ENCODE measurements around the gene ZNF18. TPM values are rescaled to one million over a fixed set of nuclear protein-coding genes. Genes with fewer than 3 reads are reported as not detected.

Gene ZNF18
- total and polyA plus RNA-seq, 2 donors (not counting 3 experiments of a cell fraction or from before 2014, with no cell fraction given), result 2.3 to 5.8 TPM

GRCh38 chr17:12035673-12036072 is 38.4 kb upstream of the ZNF18 start:
- no peak for FAIRE-seq

More at GRCh38 chr17:12035673-12036072, 38.4 kb upstream of the ZNF18 start:
- dilution Hi-C loops (cut with MboI; ENCODE audit: extremely low pct_ligation_motif_present, low sequenced_read_pairs), result no loop called here
- no peak for DNase-seq (ENCODE audit: low read depth, low spot score)
- H3K9me1 ChIP-seq (replicated peaks; ENCODE audit: control insufficient read depth, extremely low read depth, insufficient read depth, low read length), result no peaks in the 10 kb centered on the region
- TF ChIP-seq CTCF (IDR thresholded peaks at IDR 0.05; ENCODE audit: extremely low read depth in 1 of 2, insufficient read depth in 1 of 2, low read depth in 1 of 2, low read length in 2 of 2) (no peak), MAX (IDR thresholded peaks at IDR 0.05; ENCODE audit: insufficient read depth, insufficient read length) (no peak), MYC (IDR thresholded peaks at IDR 0.05; ENCODE audit: low read depth, low read length) (no peak), JUN (IDR thresholded peaks at IDR 0.05; ENCODE audit: borderline replicate concordance, insufficient read depth, insufficient read length, low read depth) (no peak), EZH2 (IDR thresholded peaks at IDR 0.05; ENCODE audit: borderline replicate concordance, low read depth, low read length, severe bottlenecking) (no peak), FOS (IDR thresholded peaks at IDR 0.05; ENCODE audit: borderline replicate concordance, insufficient read depth, low read length) (no peak), GATA2 (IDR thresholded peaks at IDR 0.05; ENCODE audit: insufficient read depth, insufficient read length, low read depth, low read length) (no peak), POLR2A (IDR thresholded peaks at IDR 0.05; ENCODE audit: low read depth, low read length) (no peak), POLR2AphosphoS5 (IDR thresholded peaks at IDR 0.05; ENCODE audit: insufficient read depth, low read depth, low read length) (no peak)
- H3K27ac ChIP-seq (ENCODE audit: insufficient read depth, low read depth, low read length), result no peak overlapping the region
- intact Hi-C loops (cut with micrococcal nuclease), result no loop called here
- H3K27me3 ChIP-seq (ENCODE audit: control insufficient read depth in 2 of 2, insufficient read depth in 2 of 2, low read length in 2 of 2), result no peaks in the 10 kb centered on the region
- no TSS peak for BruUV-seq (replicated peaks)
- ChIA-PET POLR2A (interaction anchor here (1.2 kb wide), 1 partner anchor 38 kb away, joined by 3 read pairs; the partner anchor contains the start of gene ZNF18), CTCF (no interaction called here)
- H3K36me3 ChIP-seq (ENCODE audit: control insufficient read depth in 2 of 2, extremely low read depth in 1 of 2, insufficient read depth in 2 of 2, low read length in 2 of 2), result no peaks in the 10 kb centered on the region
- no peak overlapping the region for H2AFZ ChIP-seq (ENCODE audit: low read depth, low read length)
- H3K4me3 ChIP-seq (replicated peaks in 1 of 3; ENCODE audit: insufficient read depth in 1 of 3, low read depth in 1 of 3, low read length in 3 of 3), result no peak overlapping the region
- peaks cover 3% of the 10 kb centered on the region for H4K20me1 ChIP-seq (replicated peaks; ENCODE audit: control insufficient read depth, extremely low read depth, insufficient read depth, low read length)
- no peaks in the 10 kb centered on the region for H3K4me1 ChIP-seq (ENCODE audit: control insufficient read depth, extremely low read depth, insufficient read depth, low read length)
- peaks cover 33% of the 10 kb centered on the region for H3K79me2 ChIP-seq (ENCODE audit: control insufficient read depth, insufficient read depth, low read length)
- no peak overlapping the region for H3K9ac ChIP-seq (replicated peaks; ENCODE audit: extremely low read depth, insufficient read depth, low read length)
- no peak overlapping the region for H3K4me2 ChIP-seq (ENCODE audit: insufficient read depth, low read length)
- no peaks in the 10 kb centered on the region for H3K9me3 ChIP-seq (replicated peaks; ENCODE audit: control insufficient read depth, insufficient read depth, low read length)
